Measurements from ENCODE around the gene IL4R.

DNA sequence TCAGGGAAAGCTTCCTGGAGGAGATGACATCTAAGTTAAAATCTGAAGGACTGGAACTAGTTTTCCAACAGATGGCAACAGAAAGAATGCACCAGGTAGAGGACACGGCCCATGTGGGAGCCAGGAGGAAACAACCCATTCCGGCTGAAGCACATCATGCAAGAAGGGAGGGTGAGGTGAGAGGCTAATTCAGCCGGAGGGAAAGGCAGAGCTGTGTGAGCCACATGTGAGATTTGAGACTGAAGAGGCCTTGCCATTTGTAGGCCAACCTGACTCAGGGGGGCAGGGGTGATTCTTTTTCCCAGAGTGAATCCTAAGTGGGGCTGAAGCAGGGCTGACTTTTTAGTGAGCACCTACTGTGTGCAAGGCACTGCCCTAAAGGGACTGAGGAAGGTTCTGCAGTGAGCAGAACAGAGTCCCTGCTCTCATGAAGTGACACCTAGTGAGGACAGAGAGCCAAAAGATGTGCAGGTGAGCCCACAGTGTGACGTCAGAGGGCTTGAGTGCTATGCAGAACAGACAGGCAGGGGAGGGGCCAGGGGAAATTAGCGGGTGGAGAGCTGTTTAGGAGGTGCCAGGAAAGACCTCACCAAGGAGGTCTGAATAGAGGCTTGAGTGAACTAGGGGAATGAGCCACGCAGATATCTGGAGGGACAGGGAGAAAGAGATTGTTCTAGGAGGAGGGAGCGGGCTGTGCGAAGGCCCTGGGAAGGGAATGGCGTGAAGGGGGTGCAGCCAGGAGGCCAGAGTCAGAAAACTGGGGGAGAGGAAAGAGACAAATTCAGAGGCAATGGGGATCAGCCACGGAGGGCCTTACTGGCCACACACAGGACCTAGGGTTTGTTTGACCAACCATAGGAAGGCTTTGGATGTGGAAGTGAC is 68.4 kb downstream of the IL4R start:
- TF ChIP-seq POLR2A (IDR thresholded peaks at IDR 0.05) = no peak
- TF ChIP-seq, protein P1, sequence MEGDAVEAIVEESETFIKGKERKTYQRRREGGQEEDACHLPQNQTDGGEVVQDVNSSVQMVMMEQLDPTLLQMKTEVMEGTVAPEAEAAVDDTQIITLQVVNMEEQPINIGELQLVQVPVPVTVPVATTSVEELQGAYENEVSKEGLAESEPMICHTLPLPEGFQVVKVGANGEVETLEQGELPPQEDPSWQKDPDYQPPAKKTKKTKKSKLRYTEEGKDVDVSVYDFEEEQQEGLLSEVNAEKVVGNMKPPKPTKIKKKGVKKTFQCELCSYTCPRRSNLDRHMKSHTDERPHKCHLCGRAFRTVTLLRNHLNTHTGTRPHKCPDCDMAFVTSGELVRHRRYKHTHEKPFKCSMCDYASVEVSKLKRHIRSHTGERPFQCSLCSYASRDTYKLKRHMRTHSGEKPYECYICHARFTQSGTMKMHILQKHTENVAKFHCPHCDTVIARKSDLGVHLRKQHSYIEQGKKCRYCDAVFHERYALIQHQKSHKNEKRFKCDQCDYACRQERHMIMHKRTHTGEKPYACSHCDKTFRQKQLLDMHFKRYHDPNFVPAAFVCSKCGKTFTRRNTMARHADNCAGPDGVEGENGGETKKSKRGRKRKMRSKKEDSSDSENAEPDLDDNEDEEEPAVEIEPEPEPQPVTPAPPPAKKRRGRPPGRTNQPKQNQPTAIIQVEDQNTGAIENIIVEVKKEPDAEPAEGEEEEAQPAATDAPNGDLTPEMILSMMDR (IDR thresholded peaks at IDR 0.05) = no peak
- no peak for TF ChIP-seq POLR2AphosphoS5 (IDR thresholded peaks at IDR 0.05; ENCODE audit: insufficient read depth in 1 of 2, low read depth in 1 of 2)
